Epithelial cell of proximal tubule (primary cell): ENCODE results near the gene MAPK12. TPM values are rescaled to one million over a fixed set of nuclear protein-coding genes. Genes with fewer than 3 reads are reported as not detected.
A peak's percentile ranks its signal among the peaks of the same experiment; 100 is the strongest.

Experiments
- DNase-seq: peaks from one replicate; pipeline ENCODE4 v3.0.0-alpha.2; 2011; ENCODE audit warnings: low read depth
- H3K4me3 ChIP-seq: 2 replicates; pipeline ENCODE4 v1.5.1; 2011; ENCODE audit warnings: low read depth, mild to moderate bottlenecking, low read length
- total RNA-seq: library from RNA; depleted of rRNA; stranded (reverse); fragments of >200 nt; gene quantifications from 2 replicates; pipeline ENCODE4 v1.2.3, GENCODE V29; 2015
- TF ChIP-seq, protein P1 (sequence below): conservative IDR thresholded peaks from 2 replicates; pipeline ENCODE4 v1.5.1; 2012; ENCODE audit warnings: low read depth, mild to moderate bottlenecking, low read length

The MAPK12 gene
- total RNA-seq, 1 donor from 2014 or later = 33.9 TPM

DNA sequence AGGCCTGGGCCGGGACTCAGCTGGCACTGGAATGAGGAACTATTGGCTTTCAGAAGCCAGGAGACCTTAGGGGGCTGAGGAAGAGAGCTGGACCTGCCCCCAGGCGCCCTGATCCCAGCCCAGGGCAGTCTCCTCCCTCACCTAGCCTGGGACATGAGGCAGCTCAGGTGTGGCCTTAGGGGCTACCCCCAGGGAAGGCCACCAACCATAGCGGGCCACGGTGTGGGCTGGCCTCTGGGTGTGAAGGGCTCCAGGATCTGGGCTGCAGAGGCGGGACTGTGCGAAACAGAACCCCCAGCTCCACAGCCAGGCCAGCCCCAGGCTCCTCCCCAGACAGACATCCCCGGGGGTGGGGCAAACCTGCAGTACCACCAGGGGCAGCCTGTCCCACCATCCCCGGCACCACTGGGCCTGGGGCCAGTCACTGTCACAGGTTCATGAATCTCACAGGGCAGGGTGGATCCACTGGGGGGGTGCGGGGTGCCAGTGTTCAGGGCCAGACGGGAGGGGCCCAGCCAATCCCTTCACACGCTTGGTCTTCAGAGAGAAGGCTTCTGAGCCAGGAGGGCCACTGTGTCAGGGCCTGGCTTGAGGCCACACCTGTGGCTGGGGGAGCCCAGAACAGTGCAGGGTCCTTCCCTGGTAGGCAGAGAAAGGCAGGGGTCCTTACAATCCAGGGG lies 42.5 kb upstream of the MAPK12 start:
- TF ChIP-seq, protein P1, sequence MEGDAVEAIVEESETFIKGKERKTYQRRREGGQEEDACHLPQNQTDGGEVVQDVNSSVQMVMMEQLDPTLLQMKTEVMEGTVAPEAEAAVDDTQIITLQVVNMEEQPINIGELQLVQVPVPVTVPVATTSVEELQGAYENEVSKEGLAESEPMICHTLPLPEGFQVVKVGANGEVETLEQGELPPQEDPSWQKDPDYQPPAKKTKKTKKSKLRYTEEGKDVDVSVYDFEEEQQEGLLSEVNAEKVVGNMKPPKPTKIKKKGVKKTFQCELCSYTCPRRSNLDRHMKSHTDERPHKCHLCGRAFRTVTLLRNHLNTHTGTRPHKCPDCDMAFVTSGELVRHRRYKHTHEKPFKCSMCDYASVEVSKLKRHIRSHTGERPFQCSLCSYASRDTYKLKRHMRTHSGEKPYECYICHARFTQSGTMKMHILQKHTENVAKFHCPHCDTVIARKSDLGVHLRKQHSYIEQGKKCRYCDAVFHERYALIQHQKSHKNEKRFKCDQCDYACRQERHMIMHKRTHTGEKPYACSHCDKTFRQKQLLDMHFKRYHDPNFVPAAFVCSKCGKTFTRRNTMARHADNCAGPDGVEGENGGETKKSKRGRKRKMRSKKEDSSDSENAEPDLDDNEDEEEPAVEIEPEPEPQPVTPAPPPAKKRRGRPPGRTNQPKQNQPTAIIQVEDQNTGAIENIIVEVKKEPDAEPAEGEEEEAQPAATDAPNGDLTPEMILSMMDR = no peak
- H3K4me3 ChIP-seq = peak overlapping the region; percentile 19
- DNase-seq = no peak

DNA sequence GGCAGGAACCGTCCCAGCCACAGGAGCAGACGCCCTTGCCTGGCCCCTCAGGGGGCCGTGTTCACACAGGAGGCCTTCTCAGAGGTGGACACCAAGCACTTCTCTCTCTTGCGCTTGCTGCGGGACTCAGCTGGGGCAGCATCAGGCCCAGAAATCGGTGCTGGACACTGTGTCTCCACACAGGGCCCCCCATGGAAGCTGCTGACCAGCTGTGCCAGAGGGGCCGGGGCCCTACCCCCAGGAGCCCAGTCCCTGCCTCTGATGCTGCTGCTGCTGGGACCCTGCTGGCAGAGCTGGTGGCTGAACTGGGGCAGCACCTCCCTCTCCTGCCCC lies 42.0 kb upstream of the MAPK12 start:
- no peak for DNase-seq
- TF ChIP-seq, protein P1 = no peak
- H3K4me3 ChIP-seq = peak overlapping the region; percentile 14

DNA sequence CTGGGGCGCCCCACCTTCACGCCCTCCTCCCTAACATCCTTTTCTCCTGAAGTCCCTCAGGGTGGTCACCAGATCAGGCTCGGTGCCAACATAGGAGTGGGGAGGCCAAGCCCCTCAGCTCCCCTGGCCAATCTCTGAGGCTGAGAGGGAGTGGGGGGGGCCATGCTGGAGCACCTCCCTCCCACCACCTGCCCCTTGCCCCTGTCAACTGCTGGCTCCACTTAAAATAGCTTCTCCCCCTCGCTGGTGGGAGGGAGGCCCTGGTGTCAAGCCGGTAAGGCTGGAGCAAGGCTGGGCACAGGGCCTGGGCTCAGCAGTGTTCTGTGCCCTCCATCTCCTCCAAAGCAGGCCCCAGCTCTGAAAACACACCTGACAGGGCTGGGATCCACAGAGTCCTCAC lies 41.1 kb upstream of the MAPK12 start:
- TF ChIP-seq, protein P1 = no peak
- H3K4me3 ChIP-seq = no peak overlapping the region
- no peak for DNase-seq

DNA sequence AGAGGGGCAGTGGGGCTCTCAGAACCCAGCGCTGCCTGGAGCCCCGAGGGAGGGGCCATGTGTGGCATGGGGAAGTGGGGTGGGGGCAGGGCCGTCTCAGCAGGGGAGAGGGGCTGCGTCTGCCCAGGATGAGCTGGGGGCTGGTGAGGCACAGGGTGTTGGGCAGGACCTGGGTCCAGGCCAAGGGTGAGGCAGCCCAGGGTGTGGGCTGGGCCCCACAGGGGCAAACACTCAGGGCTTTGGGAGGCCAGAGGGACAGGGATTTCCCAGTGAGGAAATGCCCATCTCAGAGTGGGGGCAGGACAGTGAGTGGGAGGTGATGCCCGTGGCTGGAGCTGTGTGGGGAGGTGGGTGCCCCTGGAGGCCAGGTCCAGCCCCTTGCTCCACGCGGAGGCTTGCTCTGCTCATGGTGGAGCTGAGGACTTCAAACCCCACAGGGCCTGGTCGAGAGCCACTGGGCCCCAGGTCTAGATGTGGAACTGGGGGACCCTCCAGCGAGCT lies 40.6 kb upstream of the MAPK12 start:
- TF ChIP-seq, protein P1 = no peak
- no peak for DNase-seq
- no peak overlapping the region for H3K4me3 ChIP-seq

DNA sequence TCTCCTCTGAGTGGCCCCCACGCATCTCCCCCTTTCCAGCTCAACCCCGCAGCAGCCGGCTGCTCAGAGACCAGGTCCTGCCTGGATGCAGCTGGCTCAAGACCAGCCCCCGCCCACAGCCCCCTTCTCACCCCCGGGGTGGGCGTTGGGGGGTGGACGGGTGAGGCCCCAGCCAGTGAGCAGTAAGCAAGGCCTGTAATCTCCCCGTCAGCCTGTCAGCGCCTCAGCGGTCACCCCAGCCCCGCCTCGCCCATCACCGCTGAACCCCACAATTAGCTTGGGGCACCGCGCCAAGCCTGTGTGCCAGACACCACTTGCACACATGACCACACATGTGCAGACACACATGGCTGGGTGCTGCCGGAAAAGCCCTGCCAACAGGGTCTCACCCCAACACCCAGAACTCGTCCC lies 40.1 kb upstream of the MAPK12 start:
- no peak for DNase-seq
- TF ChIP-seq, protein P1 = no peak
- no peak overlapping the region for H3K4me3 ChIP-seq

DNA sequence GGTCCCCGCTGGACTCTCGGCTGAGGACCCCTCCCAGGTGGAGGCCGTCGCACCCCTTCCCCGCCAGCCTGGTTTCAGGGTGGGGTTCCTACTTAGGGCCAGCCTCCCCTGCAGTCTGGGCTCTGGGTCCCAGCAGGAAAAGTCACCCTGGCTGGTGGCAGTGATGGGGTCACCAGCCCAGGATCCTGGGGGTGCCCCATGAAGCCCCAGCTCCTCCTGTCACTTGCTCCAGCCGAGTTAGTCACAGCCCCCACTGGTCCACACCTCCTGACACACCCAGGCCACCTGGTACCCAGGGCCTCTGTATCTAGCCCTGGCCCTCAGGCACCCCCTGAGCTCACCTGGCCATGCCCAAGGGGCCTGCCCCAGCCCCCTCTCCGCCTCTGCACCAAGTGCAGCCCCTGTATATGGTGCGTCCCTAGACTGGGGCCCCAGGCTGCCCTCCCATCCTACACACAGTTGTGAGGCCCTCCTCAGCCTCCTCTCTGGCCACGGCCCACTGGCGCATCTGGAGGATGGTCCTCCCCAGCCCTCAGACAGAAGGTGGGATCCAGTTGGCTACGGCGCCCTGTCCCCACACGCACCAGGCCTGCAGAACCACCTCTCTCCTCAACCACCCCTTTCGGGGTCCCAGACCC lies 39.3 kb upstream of the MAPK12 start:
- TF ChIP-seq, protein P1 = no peak
- DNase-seq = no peak
- no peak overlapping the region for H3K4me3 ChIP-seq
